ENCODE results near the gene SFR1.
A peak's percentile ranks its signal among the peaks of the same experiment; 100 is the strongest.

The SFR1 gene, protein sequence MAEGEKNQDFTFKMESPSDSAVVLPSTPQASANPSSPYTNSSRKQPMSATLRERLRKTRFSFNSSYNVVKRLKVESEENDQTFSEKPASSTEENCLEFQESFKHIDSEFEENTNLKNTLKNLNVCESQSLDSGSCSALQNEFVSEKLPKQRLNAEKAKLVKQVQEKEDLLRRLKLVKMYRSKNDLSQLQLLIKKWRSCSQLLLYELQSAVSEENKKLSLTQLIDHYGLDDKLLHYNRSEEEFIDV

DNA sequence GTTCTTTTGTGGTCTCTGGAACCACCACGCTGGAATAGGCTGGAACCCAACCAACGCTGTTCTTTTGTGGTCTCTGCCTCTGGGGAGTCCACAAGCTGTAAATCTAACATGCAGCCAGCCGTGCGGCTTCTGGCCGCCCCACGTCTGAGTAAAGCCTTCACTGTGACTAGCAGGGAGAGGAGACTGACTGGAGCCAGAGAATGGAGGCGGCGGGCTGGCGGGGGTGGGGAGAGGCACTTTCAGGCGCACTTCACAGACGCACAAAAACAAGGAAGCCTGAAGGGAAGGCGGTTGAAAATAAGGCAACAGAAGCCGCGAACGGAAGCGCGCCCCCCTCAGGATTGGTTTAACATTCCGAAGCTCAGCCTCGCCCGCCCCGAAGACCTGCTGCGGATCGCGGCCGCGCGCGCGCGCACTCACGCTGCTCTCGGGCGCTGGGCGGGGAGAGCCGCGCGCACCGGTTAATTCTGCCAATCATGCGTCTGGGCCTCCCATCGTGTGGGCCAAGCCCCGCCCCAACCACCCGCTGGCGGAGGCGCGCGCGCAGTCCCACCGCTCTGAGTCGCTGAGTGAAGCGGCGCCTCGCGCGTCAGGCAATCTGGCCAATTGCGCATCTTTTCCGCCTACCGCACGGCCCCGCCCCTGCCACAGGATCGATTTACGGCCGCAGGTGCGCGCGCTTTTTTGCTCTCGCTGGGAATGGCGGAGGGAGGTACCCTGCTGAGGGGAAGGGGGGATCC, at the start of gene SFR1:
TSS of gene SFR1 (plus strand) at position 687 of the 740 bp plus-strand sequence. CDS start at position 700, 13 bp downstream.
- Histone ChIP-seq H3K27me3 (ENCODE audit: insufficient read depth, low read length) (no peaks in the 10 kb centered on the region), H3K4me1 (ENCODE audit: insufficient read depth, low read length) (peaks cover 23% of the 10 kb centered on the region), H2AFZ (ENCODE audit: low read depth, low read length) (peak within 1 kb of the TSS; percentile 99), H3K36me3 (ENCODE audit: insufficient read depth, low read length) (peaks cover 5% of the 10 kb centered on the region), H3K4me3 (ENCODE audit: low read length) (peak within 1 kb of the TSS; percentile 100), H3K9me3 (ENCODE audit: low read length) (no peaks in the 10 kb centered on the region)

DNA sequence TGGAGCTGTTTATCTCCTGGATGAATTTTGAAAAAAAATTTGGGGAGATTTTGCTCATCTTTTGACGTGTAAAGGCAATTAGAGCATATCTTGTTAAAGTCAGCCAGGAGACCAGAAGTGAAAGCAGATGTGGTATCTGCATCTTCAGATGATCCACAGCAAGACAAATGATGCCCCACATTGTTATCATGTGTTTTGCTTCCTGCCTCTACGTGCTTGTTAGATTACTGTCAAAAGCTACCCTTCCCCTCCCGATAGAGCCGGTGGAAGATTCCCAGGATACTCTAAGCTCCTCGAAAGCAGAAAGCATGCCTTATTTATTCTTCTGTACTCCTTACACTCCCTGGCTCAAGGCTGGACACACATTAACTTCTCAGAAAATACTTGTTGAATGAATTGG, 49.2 kb upstream of the SFR1 start:
- no peak overlapping the region for H2AFZ ChIP-seq (ENCODE audit: low read depth, low read length)
- peaks cover 11% of the 10 kb centered on the region for H3K4me1 ChIP-seq (ENCODE audit: insufficient read depth, low read length)
- H3K4me3 ChIP-seq (ENCODE audit: low read length): no peak overlapping the region
- H3K36me3 ChIP-seq (ENCODE audit: insufficient read depth, low read length): no peaks in the 10 kb centered on the region
- H3K9me3 ChIP-seq (ENCODE audit: low read length): no peaks in the 10 kb centered on the region
- peaks cover 15% of the 10 kb centered on the region for H3K27me3 ChIP-seq (ENCODE audit: insufficient read depth, low read length)

DNA sequence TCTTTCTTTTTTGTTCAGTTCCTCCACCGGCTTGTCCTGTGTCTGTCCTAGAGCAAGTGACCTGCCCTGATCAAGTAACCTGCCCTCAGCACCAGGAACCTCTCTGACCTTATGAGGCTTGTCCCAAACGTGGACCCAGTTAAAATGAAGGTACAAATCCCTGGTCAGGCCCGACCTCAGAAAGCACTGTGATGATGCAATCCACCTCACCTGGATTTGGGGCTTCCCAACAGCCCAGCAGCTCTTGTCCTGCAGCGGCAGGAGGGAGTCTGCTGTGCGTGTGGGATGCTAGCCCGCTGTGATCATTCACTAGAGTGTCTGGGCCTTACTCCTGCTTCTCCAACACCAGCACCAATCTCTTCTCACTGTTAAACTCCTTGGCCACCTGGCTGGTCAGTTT, 47.5 kb upstream of the SFR1 start:
- no peaks in the 10 kb centered on the region for H3K36me3 ChIP-seq (ENCODE audit: insufficient read depth, low read length)
- no peaks in the 10 kb centered on the region for H3K9me3 ChIP-seq (ENCODE audit: low read length)
- H3K27me3 ChIP-seq (ENCODE audit: insufficient read depth, low read length): peaks cover 15% of the 10 kb centered on the region
- peaks cover 11% of the 10 kb centered on the region for H3K4me1 ChIP-seq (ENCODE audit: insufficient read depth, low read length)
- no peak overlapping the region for H3K4me3 ChIP-seq (ENCODE audit: low read length)
- H2AFZ ChIP-seq (ENCODE audit: low read depth, low read length): no peak overlapping the region

DNA sequence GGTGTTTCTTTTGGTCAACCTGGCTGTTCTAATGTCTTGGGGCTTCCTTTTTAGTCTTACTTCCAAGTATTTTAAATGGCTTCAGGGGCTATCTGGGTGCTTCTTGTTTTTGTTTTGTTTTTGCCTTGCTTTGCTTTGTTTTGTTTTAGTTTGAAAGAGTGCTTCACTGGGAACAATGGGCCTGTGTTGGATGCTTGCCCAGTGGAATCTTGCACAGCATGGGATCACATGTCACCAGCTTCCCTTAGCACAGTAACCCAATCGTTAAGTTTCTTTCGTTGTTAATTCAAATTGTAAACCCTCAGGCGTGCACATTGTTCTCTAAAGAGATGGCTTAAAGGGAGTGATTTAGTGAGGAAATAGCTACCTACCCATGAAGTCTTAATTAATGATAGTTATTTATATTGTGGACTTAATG, 45.2 kb upstream of the SFR1 start:
- Histone ChIP-seq H3K4me3 (ENCODE audit: low read length) (no peak overlapping the region), H3K9me3 (ENCODE audit: low read length) (no peaks in the 10 kb centered on the region), H3K27me3 (ENCODE audit: insufficient read depth, low read length) (peaks cover 3% of the 10 kb centered on the region), H3K4me1 (ENCODE audit: insufficient read depth, low read length) (peaks cover 11% of the 10 kb centered on the region), H3K36me3 (ENCODE audit: insufficient read depth, low read length) (no peaks in the 10 kb centered on the region), H2AFZ (ENCODE audit: low read depth, low read length) (peak overlapping the region; percentile 78)

DNA sequence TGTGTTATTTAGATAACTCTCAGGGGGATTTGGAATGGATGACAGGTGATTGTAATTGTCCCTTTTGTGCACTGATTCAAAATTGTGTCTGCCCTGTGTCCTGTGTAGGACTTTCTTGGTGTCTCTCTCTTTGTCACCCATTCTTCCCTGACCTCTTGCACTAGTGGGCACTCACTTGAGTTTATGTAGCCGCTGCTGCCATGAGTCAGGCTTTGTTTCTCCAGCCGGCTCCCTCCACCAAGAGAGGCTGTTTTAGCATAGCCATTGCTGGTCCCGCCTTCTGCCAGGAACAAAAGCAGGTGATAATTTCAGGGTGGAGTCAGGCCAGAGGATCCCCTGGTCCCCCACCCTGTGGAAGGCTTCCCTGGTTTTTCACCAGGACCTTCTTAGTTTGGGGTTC, 44.7 kb upstream of the SFR1 start:
- H3K9me3 ChIP-seq (ENCODE audit: low read length): no peaks in the 10 kb centered on the region
- peak overlapping the region; percentile 78 for H2AFZ ChIP-seq (ENCODE audit: low read depth, low read length)
- H3K27me3 ChIP-seq (ENCODE audit: insufficient read depth, low read length): no peaks in the 10 kb centered on the region
- H3K4me1 ChIP-seq (ENCODE audit: insufficient read depth, low read length): peaks cover 11% of the 10 kb centered on the region
- no peaks in the 10 kb centered on the region for H3K36me3 ChIP-seq (ENCODE audit: insufficient read depth, low read length)
- H3K4me3 ChIP-seq (ENCODE audit: low read length): no peak overlapping the region

DNA sequence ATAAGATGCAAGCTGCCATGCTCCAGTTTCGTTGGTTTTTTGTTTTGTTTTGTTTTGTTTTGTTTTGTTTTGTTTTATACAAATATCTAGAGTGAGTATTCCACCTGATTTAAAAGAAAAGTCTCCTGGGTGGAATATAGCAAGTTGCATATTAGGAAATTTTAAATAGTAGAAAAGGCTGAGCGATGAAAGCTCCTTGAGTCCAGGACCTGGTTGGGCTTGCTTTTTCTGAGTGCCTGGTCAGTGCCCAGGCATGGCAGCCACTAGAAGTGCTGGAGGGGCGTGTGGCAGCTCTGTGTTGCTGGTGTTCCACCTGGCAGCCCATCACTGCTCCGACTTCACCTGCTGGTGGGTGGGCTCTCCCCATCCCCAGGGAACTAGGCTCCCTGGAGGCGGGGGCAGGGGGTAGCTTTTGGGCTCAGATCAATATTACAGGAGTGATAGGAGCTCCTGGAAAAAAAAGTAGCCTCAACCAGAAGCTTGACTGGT, 44.3 kb upstream of the SFR1 start:
- Histone ChIP-seq H3K4me3 (ENCODE audit: low read length) (no peak overlapping the region), H3K4me1 (ENCODE audit: insufficient read depth, low read length) (peaks cover 11% of the 10 kb centered on the region), H3K27me3 (ENCODE audit: insufficient read depth, low read length) (no peaks in the 10 kb centered on the region), H2AFZ (ENCODE audit: low read depth, low read length) (peak overlapping the region; percentile 78), H3K36me3 (ENCODE audit: insufficient read depth, low read length) (no peaks in the 10 kb centered on the region), H3K9me3 (ENCODE audit: low read length) (no peaks in the 10 kb centered on the region)

DNA sequence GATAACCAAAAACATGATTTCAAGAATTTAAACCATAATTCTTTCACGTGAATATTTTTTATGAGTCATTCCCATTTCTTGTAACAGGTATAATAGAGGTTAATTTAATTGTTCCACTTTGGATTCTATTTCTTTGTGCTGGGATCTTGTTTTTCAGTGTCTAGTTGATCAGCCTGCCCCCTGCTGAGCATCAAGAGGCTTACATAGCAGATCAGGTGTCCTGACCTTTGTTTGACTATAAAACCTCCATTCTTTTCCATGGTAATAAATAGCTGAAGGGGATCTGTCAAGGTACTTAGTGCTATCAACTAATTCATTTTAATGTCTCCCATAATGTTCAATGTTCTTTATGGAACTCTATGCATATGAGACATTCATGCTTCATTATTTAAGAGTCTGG, 41.2 kb upstream of the SFR1 start:
- H3K4me1 ChIP-seq (ENCODE audit: insufficient read depth, low read length): peaks cover 11% of the 10 kb centered on the region
- H3K4me3 ChIP-seq (ENCODE audit: low read length): no peak overlapping the region
- no peaks in the 10 kb centered on the region for H3K9me3 ChIP-seq (ENCODE audit: low read length)
- no peaks in the 10 kb centered on the region for H3K36me3 ChIP-seq (ENCODE audit: insufficient read depth, low read length)
- no peaks in the 10 kb centered on the region for H3K27me3 ChIP-seq (ENCODE audit: insufficient read depth, low read length)
- no peak overlapping the region for H2AFZ ChIP-seq (ENCODE audit: low read depth, low read length)

DNA sequence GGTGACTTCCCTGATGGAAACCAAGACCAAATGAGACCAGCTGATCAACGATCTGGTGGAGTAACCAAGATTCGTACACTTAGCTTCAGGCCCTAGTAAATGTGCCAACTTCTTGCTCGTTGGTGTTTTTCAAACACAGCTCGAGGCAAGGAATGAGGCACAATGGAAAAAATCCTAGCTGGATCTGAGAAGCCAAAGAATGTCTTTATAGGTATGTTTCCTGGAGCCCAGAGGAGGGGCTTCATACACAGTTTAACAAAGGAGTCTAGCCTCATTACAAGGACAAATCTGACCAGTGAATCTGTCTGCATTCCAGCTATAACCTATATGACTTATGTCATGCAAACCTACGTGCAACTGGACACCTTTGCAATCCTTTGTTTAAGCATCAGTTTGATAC, 40.0 kb upstream of the SFR1 start:
- Histone ChIP-seq H3K9me3 (ENCODE audit: low read length) (no peaks in the 10 kb centered on the region), H3K4me1 (ENCODE audit: insufficient read depth, low read length) (peaks cover 5% of the 10 kb centered on the region), H3K27me3 (ENCODE audit: insufficient read depth, low read length) (no peaks in the 10 kb centered on the region), H3K36me3 (ENCODE audit: insufficient read depth, low read length) (no peaks in the 10 kb centered on the region), H2AFZ (ENCODE audit: low read depth, low read length) (no peak overlapping the region), H3K4me3 (ENCODE audit: low read length) (no peak overlapping the region)

DNA sequence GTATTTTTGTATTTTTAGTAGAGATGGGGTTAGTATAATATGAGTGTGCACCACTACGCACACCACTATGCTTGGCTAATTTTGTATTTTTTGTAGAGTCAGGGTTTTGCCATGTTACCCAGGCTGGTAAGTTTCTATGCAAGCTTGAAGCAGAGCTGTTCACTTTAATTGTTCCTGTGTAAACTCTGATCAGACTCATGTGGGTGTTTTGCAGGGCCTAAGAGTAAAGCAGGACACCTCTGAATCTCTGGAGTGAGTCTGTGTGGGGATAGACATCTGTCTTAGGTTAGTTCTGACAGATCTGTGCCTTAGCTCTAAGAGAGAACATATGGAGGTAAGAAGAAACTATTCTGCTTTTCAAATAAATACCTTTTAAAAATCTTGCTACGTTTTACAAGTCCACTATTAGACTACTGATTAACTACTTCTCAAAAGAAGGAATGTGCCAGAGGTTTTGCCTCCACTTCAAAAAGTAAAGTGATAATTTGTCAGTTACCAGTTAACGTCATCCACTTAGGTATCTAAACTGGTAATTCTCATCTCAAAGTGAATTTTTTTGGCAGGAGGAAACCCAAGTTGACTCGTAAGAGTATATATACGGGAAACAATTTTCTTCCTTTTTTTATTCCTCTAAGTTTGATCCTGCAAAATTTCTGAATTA, 37.4 kb upstream of the SFR1 start:
- peaks cover 3% of the 10 kb centered on the region for H3K4me1 ChIP-seq (ENCODE audit: insufficient read depth, low read length)
- no peak overlapping the region for H3K4me3 ChIP-seq (ENCODE audit: low read length)
- no peak overlapping the region for H2AFZ ChIP-seq (ENCODE audit: low read depth, low read length)
- H3K36me3 ChIP-seq (ENCODE audit: insufficient read depth, low read length): no peaks in the 10 kb centered on the region
- no peaks in the 10 kb centered on the region for H3K9me3 ChIP-seq (ENCODE audit: low read length)
- no peaks in the 10 kb centered on the region for H3K27me3 ChIP-seq (ENCODE audit: insufficient read depth, low read length)

DNA sequence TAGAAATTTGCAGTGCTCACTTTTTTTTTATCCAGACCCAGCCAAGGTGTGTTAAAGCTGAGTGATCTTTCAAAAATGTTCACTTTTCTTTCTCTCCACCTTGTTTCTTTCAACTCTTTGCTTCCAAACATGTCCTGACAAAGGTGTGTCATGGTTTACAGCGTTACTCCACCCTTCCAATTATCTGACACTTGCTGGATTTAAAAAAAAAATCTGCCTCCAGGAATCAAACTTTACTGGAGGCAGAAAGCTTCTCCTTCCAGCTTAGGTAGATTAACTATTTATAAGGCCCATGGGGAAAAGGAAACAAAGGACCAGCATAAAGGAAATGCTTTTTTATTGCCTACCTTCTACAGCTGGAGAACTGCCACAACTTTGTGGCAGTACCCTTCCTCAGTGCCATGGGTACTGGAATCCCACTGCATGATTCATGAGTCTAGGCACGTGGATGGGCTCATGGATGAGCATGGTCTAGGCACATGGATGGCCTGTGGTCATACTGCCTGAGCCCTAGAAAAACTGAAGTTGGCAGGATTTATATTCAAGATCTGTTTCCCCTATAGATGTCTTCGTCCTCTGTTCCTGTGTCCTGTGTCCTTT, 36.1 kb upstream of the SFR1 start, which contains the start of gene COL17A1:
TSS of gene COL17A1 (minus strand) at position 80 of the 600 bp plus-strand sequence. CDS start 5,207 bp downstream, outside the sequence.
- Histone ChIP-seq H3K27me3 (ENCODE audit: insufficient read depth, low read length) (no peaks in the 10 kb centered on the region), H3K36me3 (ENCODE audit: insufficient read depth, low read length) (no peaks in the 10 kb centered on the region), H3K4me3 (ENCODE audit: low read length) (no peak within 1 kb of the TSS), H2AFZ (ENCODE audit: low read depth, low read length) (no peak within 1 kb of the TSS), H3K9me3 (ENCODE audit: low read length) (no peaks in the 10 kb centered on the region), H3K4me1 (ENCODE audit: insufficient read depth, low read length) (peaks cover 16% of the 10 kb centered on the region)

DNA sequence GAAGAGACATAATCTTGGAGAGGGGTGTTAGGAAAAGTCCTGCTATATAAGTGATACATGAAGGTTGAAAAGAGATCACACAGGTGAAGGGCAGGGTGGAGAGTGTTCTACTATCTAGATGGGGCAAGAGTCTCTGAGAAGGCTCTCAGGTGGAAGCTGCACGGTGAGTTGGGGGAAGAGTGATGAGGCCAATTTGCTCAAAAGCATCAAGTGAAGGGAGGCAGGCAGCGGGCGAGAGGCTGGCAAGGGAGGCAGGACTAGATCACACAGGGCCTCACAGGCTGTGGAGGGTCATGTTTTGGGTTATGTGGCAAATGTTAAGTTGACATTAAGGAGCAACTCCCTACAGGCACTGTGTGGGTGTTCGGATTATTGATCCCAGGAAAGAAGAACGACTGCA, 33.7 kb upstream of the SFR1 start:
- Histone ChIP-seq H2AFZ (ENCODE audit: low read depth, low read length) (no peak overlapping the region), H3K4me3 (ENCODE audit: low read length) (no peak overlapping the region)

DNA sequence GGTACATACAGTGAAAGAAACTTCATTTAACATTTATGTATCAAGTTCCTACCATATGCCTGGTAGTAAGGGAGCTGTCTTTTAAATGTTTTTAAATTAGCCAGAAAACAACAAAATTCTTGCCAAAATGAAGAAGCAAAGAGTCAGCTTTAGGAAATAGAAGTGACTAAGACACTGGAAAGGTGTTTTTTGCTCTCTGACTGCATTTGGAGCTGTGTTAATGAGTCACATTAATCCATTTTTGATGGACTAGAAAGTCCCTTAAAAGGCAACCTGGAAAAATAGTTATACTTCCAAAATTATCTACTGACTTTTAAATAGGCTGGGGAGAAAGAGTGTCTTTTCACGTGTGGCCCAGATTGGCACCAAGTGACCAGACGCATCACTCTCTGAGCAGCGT, 32.4 kb upstream of the SFR1 start:
- H3K27me3 ChIP-seq (ENCODE audit: insufficient read depth, low read length): no peaks in the 10 kb centered on the region
- H3K36me3 ChIP-seq (ENCODE audit: insufficient read depth, low read length): no peaks in the 10 kb centered on the region
- no peak overlapping the region for H2AFZ ChIP-seq (ENCODE audit: low read depth, low read length)
- H3K9me3 ChIP-seq (ENCODE audit: low read length): no peaks in the 10 kb centered on the region
- peaks cover 21% of the 10 kb centered on the region for H3K4me1 ChIP-seq (ENCODE audit: insufficient read depth, low read length)
- H3K4me3 ChIP-seq (ENCODE audit: low read length): no peak overlapping the region

More for the DNA sequence above, 33.7 kb upstream of the SFR1 start:
- Histone ChIP-seq H3K4me1 (ENCODE audit: insufficient read depth, low read length) (peaks cover 21% of the 10 kb centered on the region), H3K36me3 (ENCODE audit: insufficient read depth, low read length) (no peaks in the 10 kb centered on the region), H3K9me3 (ENCODE audit: low read length) (no peaks in the 10 kb centered on the region), H3K27me3 (ENCODE audit: insufficient read depth, low read length) (no peaks in the 10 kb centered on the region)

DNA sequence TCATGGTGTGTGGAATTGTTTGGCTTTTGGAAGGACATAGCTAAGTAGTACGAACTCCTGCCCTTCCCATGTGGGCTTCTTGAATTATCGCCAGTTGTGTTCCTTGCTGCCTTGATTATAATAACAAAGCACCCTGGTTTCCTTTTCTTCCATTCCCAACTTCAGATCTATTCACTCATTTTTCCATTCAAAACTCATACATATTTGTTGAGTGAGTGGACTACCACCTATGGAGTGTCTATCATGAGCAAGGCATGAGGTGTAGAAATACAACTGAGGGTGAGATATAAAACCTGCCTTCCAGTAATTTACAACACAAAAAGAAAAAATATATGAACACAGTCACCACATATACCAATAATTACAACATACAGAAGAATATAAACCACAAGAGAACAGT, 31.4 kb upstream of the SFR1 start:
- H3K27me3 ChIP-seq (ENCODE audit: insufficient read depth, low read length): no peaks in the 10 kb centered on the region
- H3K4me1 ChIP-seq (ENCODE audit: insufficient read depth, low read length): peaks cover 21% of the 10 kb centered on the region
- no peak overlapping the region for H3K4me3 ChIP-seq (ENCODE audit: low read length)
- H3K36me3 ChIP-seq (ENCODE audit: insufficient read depth, low read length): no peaks in the 10 kb centered on the region
- H2AFZ ChIP-seq (ENCODE audit: low read depth, low read length): no peak overlapping the region
- no peaks in the 10 kb centered on the region for H3K9me3 ChIP-seq (ENCODE audit: low read length)
